Heart left ventricle (tissue), 16 donors: ENCODE results near the gene DNAJC8. TPM values are rescaled to one million over a fixed set of nuclear protein-coding genes. Genes with fewer than 3 reads are reported as not detected.

Experiments
- ATAC-seq, 4 donors: fragments of 200-7000 bp; cut with Tn5 transposase; one replicate each; pipeline ENCODE4 v1.9.1; 2020 to 2022; ENCODE audit warnings: moderate library complexity in 4 of 4, mild to moderate bottlenecking in 3 of 4, moderate number of reproducible peaks in 1 of 4
- DNase-seq, 5 donors: peaks; one replicate each; pipeline ENCODE4 v3.0.0-alpha.2; 2020
- H3K27ac ChIP-seq, 12 donors: fragments of 200-600 bp; sonication (generic) in 4 of 12; one replicate each; pipeline versions ENCODE4 v1.5.0 to v1.8.0; 2016 to 2022; ENCODE audit warnings: mild to moderate bottlenecking in 2 of 12
- H3K27me3 ChIP-seq, 9 donors: fragments of 200-600 bp; sonication (generic) in 2 of 9; one replicate each; pipeline versions ENCODE4 v1.5.1 to v1.8.0; 2016 to 2022; ENCODE audit warnings: mild to moderate bottlenecking in 3 of 9
- H3K36me3 ChIP-seq, 9 donors: fragments of 200-600 bp; sonication (generic) in 2 of 9; one replicate each; pipeline versions ENCODE4 v1.5.0 to v1.8.0; 2018 to 2022; ENCODE audit warnings: mild to moderate bottlenecking in 2 of 9
- H3K4me1 ChIP-seq, 12 donors: fragments of 200-600 bp; sonication (generic) in 4 of 12; one replicate each; pipeline versions ENCODE4 v1.5.0 to v1.8.0; 2016 to 2022; ENCODE audit warnings: mild to moderate bottlenecking in 3 of 12
- H3K4me3 ChIP-seq, 12 donors: fragments of 200-600 bp; sonication (generic) in 4 of 12; one replicate each; pipeline versions ENCODE4 v1.5.0 to v1.8.0; 2017 to 2022; ENCODE audit warnings: mild to moderate bottlenecking in 9 of 12, moderate library complexity in 4 of 12
- H3K9me3 ChIP-seq, 12 donors: fragments of 200-600 bp; sonication (generic) in 4 of 12; one replicate each; pipeline versions ENCODE4 v1.5.0 to v1.8.0; 2016 to 2022; ENCODE audit warnings: mild to moderate bottlenecking in 1 of 12
- POLR2A ChIP-seq, 2 donors: fragments of 450-650 bp; IDR thresholded peaks; one replicate each; pipeline ENCODE4 v1.6.1; 2017; ENCODE audit warnings: antibody characterized with exemption in 2 of 2, mild to moderate bottlenecking in 2 of 2, moderate library complexity in 2 of 2
- WGBS, 4 donors: extraction: QIAGEN DNeasy Blood & Tissue Kit in 2 of 4; methylation state at CpG; one replicate each; pipeline versions ENCODE4 v1.1.5 to v1.1.7; 2013 to 2018; 5-methylcytosine and 5-hydroxymethylcytosine counted together
- intact Hi-C, 10 donors: fragments of 100-400 bp; cut with DNase I; formaldehyde crosslinking; loops; one replicate each; pipeline versions ENCODE4 v1.11.1 to v1.14.2; 2022
- polyA plus RNA-seq, 2 donors: library from polyadenylated mRNA; stranded (reverse); fragments of 200-250 nt; gene quantifications; one replicate each; pipeline ENCODE4 v1.2.3, GENCODE V29; 2013
- total RNA-seq, 9 donors: library from RNA; depleted of rRNA in 2 of 9; stranded (reverse); fragments of >200 nt in 2 of 9; fragmentation: NEBNext Ultra II Directional in 3 of 9; extraction: Animal tissue kit (Norgen Biotek cat#: 25700) in 3 of 9; gene quantifications; one replicate each; pipeline versions ENCODE4 v1.1.0 to v1.2.4, GENCODE V29; 2016 to 2023
- TF ChIP-seq, protein P1 (sequence below), 12 donors: fragments of 200-600 bp; sonication (generic) in 4 of 12; IDR thresholded peaks; one replicate each; pipeline versions ENCODE4 v1.5.0 to v1.8.0; 2018 to 2022; ENCODE audit warnings: antibody characterized with exemption in 12 of 12, mild to moderate bottlenecking in 5 of 12
- donor health status: ischemic (EF 13 %, LVEDD 7.1; RV severe dilation, severe dysfunction).
- donor health status: healthy with polysubstance abuse.
- donor health status: DM: no; HTN: yes; CAD: no.
- donor health status: DM: no; HTN: no; CAD: no.
- donor health status: ischemic (EF 25% LVEDD 6.9; RV normal size, moderate dysfunction).
- donor health status: ischemic (EF 25% LVEDD 5.7; RV mildly dilated, moderate dysfunction).
- donor health status: healthy.
- donor health status: DM: yes; HTN: yes; CAD: no.
- donor health status: ischemic (EF 35%, LVEDD 5.7; RV mildly dilated, moderate dysfunction).
- donor health status: nonischemic (EF 11% LVEDD 7.7; RV severe dilation, severe dysfunction).
- donor health status: DM: yes; HTN: yes; CAD: no.
- donor health status: PGD.
- donor health status: ischemic (EF 29% LVEDD 5.4; RV normal size, mild dysfunction).
- donor health status: nonischemic (EF 23%, LVEDD 6.1; RV moderate dilation, normal function).

Gene DNAJC8
- total and polyA plus RNA-seq, 11 donors, result 47.1 to 84.9 (median 58.4) TPM

GRCh38 chr1:28190996-28191645, 41.7 kb downstream of the DNAJC8 start:
- TF ChIP-seq, protein P1, sequence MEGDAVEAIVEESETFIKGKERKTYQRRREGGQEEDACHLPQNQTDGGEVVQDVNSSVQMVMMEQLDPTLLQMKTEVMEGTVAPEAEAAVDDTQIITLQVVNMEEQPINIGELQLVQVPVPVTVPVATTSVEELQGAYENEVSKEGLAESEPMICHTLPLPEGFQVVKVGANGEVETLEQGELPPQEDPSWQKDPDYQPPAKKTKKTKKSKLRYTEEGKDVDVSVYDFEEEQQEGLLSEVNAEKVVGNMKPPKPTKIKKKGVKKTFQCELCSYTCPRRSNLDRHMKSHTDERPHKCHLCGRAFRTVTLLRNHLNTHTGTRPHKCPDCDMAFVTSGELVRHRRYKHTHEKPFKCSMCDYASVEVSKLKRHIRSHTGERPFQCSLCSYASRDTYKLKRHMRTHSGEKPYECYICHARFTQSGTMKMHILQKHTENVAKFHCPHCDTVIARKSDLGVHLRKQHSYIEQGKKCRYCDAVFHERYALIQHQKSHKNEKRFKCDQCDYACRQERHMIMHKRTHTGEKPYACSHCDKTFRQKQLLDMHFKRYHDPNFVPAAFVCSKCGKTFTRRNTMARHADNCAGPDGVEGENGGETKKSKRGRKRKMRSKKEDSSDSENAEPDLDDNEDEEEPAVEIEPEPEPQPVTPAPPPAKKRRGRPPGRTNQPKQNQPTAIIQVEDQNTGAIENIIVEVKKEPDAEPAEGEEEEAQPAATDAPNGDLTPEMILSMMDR (IDR thresholded peaks at IDR 0.05), result no peak
- H3K9me3 ChIP-seq, result no peaks in the 10 kb centered on the region
- 53 to 57% (median 55%) methylated on average over 12 of the region's 12 CpGs for WGBS, 4 donors
- intact Hi-C loops, result loop anchor here in 1 of 10 donors (10.0 kb wide), 1 partner anchor 326 kb away; no protein-coding TSS in a partner anchor
- peak overlapping the region in 8 of 12 donors; percentile 3 to 62 (median 40) for H3K27ac ChIP-seq
- peaks cover 0 to 15% (median 5%) of the 10 kb centered on the region in 12 donors for H3K4me1 ChIP-seq
- H3K27me3 ChIP-seq, result no peaks in the 10 kb centered on the region
- H3K36me3 ChIP-seq, result no peaks in the 10 kb centered on the region
- H3K4me3 ChIP-seq, result no peak overlapping the region
- DNase-seq, result no peak
- peak in 3 of 4 donors; percentile 56 to 88 (median 71) for ATAC-seq

DNA sequence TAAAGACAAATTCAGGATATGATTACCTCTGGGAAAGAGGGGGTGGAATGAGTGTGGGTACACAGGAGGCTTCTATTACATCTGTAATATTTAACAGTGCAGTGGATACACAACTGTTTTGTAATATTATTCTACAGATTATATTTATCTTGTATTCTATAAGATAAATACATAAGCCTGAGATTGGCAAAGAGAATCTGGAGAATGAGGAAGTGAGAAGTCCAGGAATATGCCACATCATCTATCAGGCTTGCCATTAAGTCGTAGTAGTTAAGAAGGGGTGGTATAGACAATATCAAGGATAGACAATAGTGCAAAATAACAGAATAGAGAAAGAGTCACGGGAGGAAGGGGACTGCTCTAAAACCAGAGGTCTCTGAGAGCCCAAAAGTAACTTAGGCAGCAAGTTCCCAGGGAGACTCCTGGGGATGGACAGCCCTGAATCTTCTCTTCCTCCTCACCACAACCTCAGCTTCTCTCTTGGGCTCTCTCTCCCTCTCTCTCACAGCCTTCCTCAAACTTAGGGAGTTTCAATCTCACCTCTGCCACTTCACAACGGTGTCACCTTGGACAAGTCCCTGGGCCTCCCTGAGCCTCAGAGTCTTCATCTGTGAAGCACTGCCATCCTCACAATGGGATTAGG, 42.4 kb downstream of the DNAJC8 start:
- Histone ChIP-seq H3K36me3 (no peaks in the 10 kb centered on the region), H3K27ac (peak overlapping the region in 8 of 12 donors; percentile 3 to 62 (median 40)), H3K9me3 (no peaks in the 10 kb centered on the region), H3K27me3 (no peaks in the 10 kb centered on the region), H3K4me3 (no peak overlapping the region), H3K4me1 (peaks cover 0 to 15% (median 5%) of the 10 kb centered on the region in 12 donors)
- ATAC-seq (no peak), DNase-seq (no peak)
- 58 to 76% (median 68%) methylated on average over 3 of the region's 3 CpGs for WGBS, 4 donors
- intact Hi-C loops, result loop anchor here in 1 of 10 donors (10.0 kb wide), 1 partner anchor 326 kb away; no protein-coding TSS in a partner anchor
- TF ChIP-seq, protein P1 (IDR thresholded peaks at IDR 0.05), result no peak
- no peak for TF ChIP-seq POLR2A (IDR thresholded peaks at IDR 0.05)

- peaks cover 0 to 1% (median 0%) of the 10 kb centered on the region in 12 donors for H3K4me1 ChIP-seq
- no peak overlapping the region for H3K27ac ChIP-seq
- TF ChIP-seq, protein P1 (IDR thresholded peaks at IDR 0.05), result no peak
- TF ChIP-seq POLR2A (IDR thresholded peaks at IDR 0.05), result no peak
- H3K27me3 ChIP-seq, result no peaks in the 10 kb centered on the region
- H3K4me3 ChIP-seq, result no peak overlapping the region
- no peaks in the 10 kb centered on the region for H3K9me3 ChIP-seq
- H3K36me3 ChIP-seq, result no peaks in the 10 kb centered on the region
- WGBS, 4 donors, result 80 to 98% (median 92%) methylated on average over 1 of the region's 1 CpG
- intact Hi-C loops, result no loop called here
- DNase-seq (no peak), ATAC-seq (no peak)
Measured at GRCh38 chr1:28185071-28185470, 47.8 kb downstream of the DNAJC8 start.
